ENCODE data around the gene CDK4. TPM values are rescaled to one million over a fixed set of nuclear protein-coding genes. Genes with fewer than 3 reads are reported as not detected.

Gene CDK4
- total and polyA plus RNA-seq, 2 of the 4 experiments (the other 2 are of a cell fraction): 261 to 297 TPM

GRCh38 chr12:57717846-57718640, 34.1 kb downstream of the CDK4 start:
- Histone ChIP-seq H3K4me2 (ENCODE audit: low read depth, low read length) (no peak overlapping the region), H3K23ac (ENCODE audit: low read depth, low read length) (no peak overlapping the region), H2BK5ac (ENCODE audit: low read depth, low read length, poor library complexity, severe bottlenecking) (no peak overlapping the region), H2AK9ac (replicated peaks; ENCODE audit: low read depth, low read length, poor library complexity) (no peak overlapping the region), H3K79me1 (ENCODE audit: low read depth in 1 of 2, low read length in 2 of 2) (no peaks in the 10 kb centered on the region; a peak in 1 of 4 replicates), H2BK15ac (ENCODE audit: low read depth, low read length) (no peak overlapping the region), H3K27ac (ENCODE audit: insufficient read depth, low read length) (no peak overlapping the region), H3K56ac (ENCODE audit: extremely low read depth, insufficient read depth, low read length) (no peak overlapping the region), H4K91ac (ENCODE audit: insufficient read depth, low read depth, low read length) (no peak overlapping the region), H4K5ac (ENCODE audit: low read depth, low read length) (no peak overlapping the region), H3K9me3 (ENCODE audit: control insufficient read depth, insufficient read depth, low read length) (no peaks in the 10 kb centered on the region), H2AFZ (replicated peaks; ENCODE audit: low read length, poor library complexity) (no peak overlapping the region), H3K4ac (ENCODE audit: low read depth, low read length) (no peak overlapping the region), H3K4me1 (ENCODE audit: control insufficient read depth, insufficient read depth, low read length) (no peaks in the 10 kb centered on the region), H2BK20ac (ENCODE audit: low read depth, low read length) (no peak overlapping the region), H3K9me1 (ENCODE audit: insufficient read depth, low read length) (0 out of 2 replicates have a peak, but pooled peaks cover 3% of the 10 kb centered on the region), H2BK120ac (ENCODE audit: low read depth, low read length) (no peak overlapping the region), H3K18ac (ENCODE audit: low read depth, low read length) (no peak overlapping the region), H3K9ac (ENCODE audit: low read depth, low read length) (no peak overlapping the region), H3K27me3 (ENCODE audit: control insufficient read depth, insufficient read depth, low read length) (no peaks in the 10 kb centered on the region), H2AK5ac (ENCODE audit: low read depth, low read length) (no peak overlapping the region), H4K20me1 (ENCODE audit: insufficient read depth, low read length) (no peaks in the 10 kb centered on the region), H3K36me3 (ENCODE audit: control insufficient read depth, insufficient read depth, low read length) (peaks cover 51% of the 10 kb centered on the region), H3K14ac (replicated peaks; ENCODE audit: low read depth, low read length) (no peak overlapping the region), H3K4me3 (ENCODE audit: insufficient read depth, low read depth, low read length) (no peak overlapping the region), H4K8ac (ENCODE audit: low read depth in 2 of 2, low read length in 2 of 2) (no peak overlapping the region)
- ChIA-PET CTCF (no interaction called here), POLR2A (ENCODE audit: unreplicated experiment) (no interaction called here)
- intact Hi-C loops (cut with micrococcal nuclease) (no loop called here), dilution Hi-C loops (cut with HindIII; ENCODE audit: low sequenced_read_pairs, unreplicated experiment) (no loop called here), in situ Hi-C loops (cut with MboI; ENCODE audit: low sequenced_read_pairs) (no loop called here)
- TF ChIP-seq NFE2L2 (IDR thresholded peaks at IDR 0.05; ENCODE audit: low read depth, low read length) (no peak), SMC3 (IDR thresholded peaks at IDR 0.05; ENCODE audit: low read depth, low read length) (no peak), BHLHE40 (IDR thresholded peaks at IDR 0.05; ENCODE audit: low read depth, low read length) (no peak), RCOR1 (IDR thresholded peaks at IDR 0.05; ENCODE audit: insufficient replicate concordance, low read length) (no peak), CEBPB (IDR thresholded peaks at IDR 0.05; ENCODE audit: low read depth, low read length) (no peak), FOS (IDR thresholded peaks at IDR 0.05; ENCODE audit: low read depth, low read length) (no peak), MXI1 (IDR thresholded peaks at IDR 0.05; ENCODE audit: borderline replicate concordance, low read depth, low read length) (no peak), RFX5 (IDR thresholded peaks at IDR 0.05; ENCODE audit: low read depth, low read length) (no peak), CHD1 (IDR thresholded peaks at IDR 0.05; ENCODE audit: low read depth, low read length) (no peak), CTCF (conservative IDR thresholded peaks at IDR 0.05; ENCODE audit: low read depth, low read length) (no peak), RAD21 (IDR thresholded peaks at IDR 0.05; ENCODE audit: low read length) (no peak), MAFK (IDR thresholded peaks at IDR 0.05; ENCODE audit: low read depth, low read length) (no peak), POLR2A (IDR thresholded peaks at IDR 0.05; ENCODE audit: low read depth, low read length) (no peak), MAZ (IDR thresholded peaks at IDR 0.05; ENCODE audit: borderline replicate concordance, low read depth, low read length) (no peak)
- TF ChIP-seq, protein P1, sequence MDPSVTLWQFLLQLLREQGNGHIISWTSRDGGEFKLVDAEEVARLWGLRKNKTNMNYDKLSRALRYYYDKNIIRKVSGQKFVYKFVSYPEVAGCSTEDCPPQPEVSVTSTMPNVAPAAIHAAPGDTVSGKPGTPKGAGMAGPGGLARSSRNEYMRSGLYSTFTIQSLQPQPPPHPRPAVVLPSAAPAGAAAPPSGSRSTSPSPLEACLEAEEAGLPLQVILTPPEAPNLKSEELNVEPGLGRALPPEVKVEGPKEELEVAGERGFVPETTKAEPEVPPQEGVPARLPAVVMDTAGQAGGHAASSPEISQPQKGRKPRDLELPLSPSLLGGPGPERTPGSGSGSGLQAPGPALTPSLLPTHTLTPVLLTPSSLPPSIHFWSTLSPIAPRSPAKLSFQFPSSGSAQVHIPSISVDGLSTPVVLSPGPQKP (IDR thresholded peaks at IDR 0.05; ENCODE audit: borderline replicate concordance, low read depth, low read length): no peak
- ATAC-seq (ENCODE audit: low read depth) (no peak), DNase-seq (no peak)
- WGBS, 2 experiments (ENCODE audit: extremely low coverage in 2 of 2, insufficient read length in 1 of 2): 91% methylated on average over 7 of the region's 22 CpGs; no CpG with 5 or more reads in 1 of the 2 experiments
- BruUV-seq (replicated peaks): no TSS peak

Data from IMR-90 (cell line).